ENCODE measurements around the gene GOLIM4.
"Not testable (repeated sequence)": the region's sequence is repeated elsewhere in the genome, so short reads cannot be mapped to it uniquely, and the experiment has no call there.

Gene GOLIM4

DNA sequence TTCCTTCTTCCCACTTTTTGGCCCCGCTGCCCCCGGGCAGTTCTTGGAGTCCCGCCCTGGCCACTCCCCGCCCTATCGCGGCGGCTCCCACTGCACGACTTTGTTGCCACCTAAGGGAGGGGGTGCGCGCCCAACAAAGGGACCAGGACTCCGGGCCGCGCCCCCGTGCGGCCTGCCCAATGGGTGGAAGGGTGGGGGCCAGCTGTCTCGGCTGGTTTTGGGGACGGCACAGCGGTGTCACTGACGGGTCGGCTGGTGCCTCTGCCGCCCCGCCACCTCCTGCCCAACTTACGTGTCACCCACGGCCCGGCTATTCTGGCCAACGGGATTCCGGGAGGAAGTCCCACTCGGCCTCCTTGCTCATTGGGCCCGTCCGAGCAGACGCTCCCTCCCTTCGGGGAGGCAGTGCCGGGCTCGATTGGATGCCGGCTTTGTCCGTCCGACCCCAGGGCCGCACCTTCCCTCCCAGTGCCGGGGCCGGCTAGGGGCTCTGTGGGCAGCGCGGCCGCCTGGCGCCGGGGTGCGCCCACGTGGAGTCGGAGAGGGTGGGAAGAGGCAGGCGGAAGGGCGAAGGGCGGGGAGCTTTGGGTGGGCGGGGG, at the start of gene GOLIM4:
GOLIM4 (minus strand) TSS at position 314 of the 599 bp plus-strand sequence. CDS start 639 bp downstream, outside the sequence.
- Histone ChIP-seq H3K9me3 (ENCODE audit: control insufficient read depth, insufficient read depth, low read depth, low read length) (no peaks in the 10 kb centered on the region), H3K4me1 (ENCODE audit: control insufficient read depth, insufficient read depth, low read length) (peaks cover 41% of the 10 kb centered on the region), H3K4me3 (ENCODE audit: low read depth, low read length) (peak within 1 kb of the TSS; percentile 90), H3K27me3 (ENCODE audit: control insufficient read depth, insufficient read depth, low read length) (no peaks in the 10 kb centered on the region), H3K36me3 (ENCODE audit: control insufficient read depth, insufficient read depth, low read length) (no peaks in the 10 kb centered on the region), H3K9ac (ENCODE audit: low read length) (peak within 1 kb of the TSS; percentile 87), H3K27ac (ENCODE audit: low read depth, low read length) (peak within 1 kb of the TSS; percentile 70; the same call in 1 of the 2 replicates)

GRCh38 chr3:168141405-168141998, 45.8 kb upstream of the GOLIM4 start:
- Histone ChIP-seq H3K36me3 (ENCODE audit: control insufficient read depth, insufficient read depth, low read length) (no peaks in the 10 kb centered on the region), H3K4me3 (ENCODE audit: low read depth, low read length) (no peak overlapping the region), H3K27me3 (ENCODE audit: control insufficient read depth, insufficient read depth, low read length) (no peaks in the 10 kb centered on the region), H3K9ac (ENCODE audit: low read length) (no peak overlapping the region), H3K27ac (ENCODE audit: low read depth, low read length) (no peak overlapping the region), H3K4me1 (ENCODE audit: control insufficient read depth, insufficient read depth, low read length) (peaks cover 9% of the 10 kb centered on the region; the same call in 1 of the 2 replicates), H3K9me3 (ENCODE audit: control insufficient read depth, insufficient read depth, low read depth, low read length) (no peaks in the 10 kb centered on the region)

DNA sequence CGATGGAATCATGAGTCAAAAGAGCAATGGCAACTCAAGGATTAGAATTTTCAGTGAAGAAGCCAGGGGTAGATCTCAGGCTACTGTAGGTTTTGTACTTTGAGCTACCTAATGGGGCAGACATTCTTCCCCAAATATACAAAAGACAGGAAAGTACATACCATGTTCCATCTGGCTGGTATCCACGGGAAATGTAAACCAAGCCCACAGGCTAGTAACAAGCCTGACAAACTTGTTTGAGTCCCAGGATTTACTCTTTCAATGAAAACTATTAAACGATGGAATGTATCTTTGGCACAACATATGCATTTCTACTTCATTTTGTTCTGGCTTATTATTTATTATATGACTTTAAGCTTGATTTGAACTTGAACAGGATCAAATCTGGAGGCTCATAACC, 44.2 kb upstream of the GOLIM4 start:
- no peak overlapping the region for H3K4me3 ChIP-seq (ENCODE audit: low read depth, low read length)
- no peaks in the 10 kb centered on the region for H3K9me3 ChIP-seq (ENCODE audit: control insufficient read depth, insufficient read depth, low read depth, low read length)
- H3K36me3 ChIP-seq (ENCODE audit: control insufficient read depth, insufficient read depth, low read length), result no peaks in the 10 kb centered on the region
- H3K27me3 ChIP-seq (ENCODE audit: control insufficient read depth, insufficient read depth, low read length), result no peaks in the 10 kb centered on the region
- no peak overlapping the region for H3K9ac ChIP-seq (ENCODE audit: low read length)
- H3K4me1 ChIP-seq (ENCODE audit: control insufficient read depth, insufficient read depth, low read length), result peaks cover 9% of the 10 kb centered on the region; the same call in 1 of the 2 replicates
- H3K27ac ChIP-seq (ENCODE audit: low read depth, low read length), result no peak overlapping the region

DNA sequence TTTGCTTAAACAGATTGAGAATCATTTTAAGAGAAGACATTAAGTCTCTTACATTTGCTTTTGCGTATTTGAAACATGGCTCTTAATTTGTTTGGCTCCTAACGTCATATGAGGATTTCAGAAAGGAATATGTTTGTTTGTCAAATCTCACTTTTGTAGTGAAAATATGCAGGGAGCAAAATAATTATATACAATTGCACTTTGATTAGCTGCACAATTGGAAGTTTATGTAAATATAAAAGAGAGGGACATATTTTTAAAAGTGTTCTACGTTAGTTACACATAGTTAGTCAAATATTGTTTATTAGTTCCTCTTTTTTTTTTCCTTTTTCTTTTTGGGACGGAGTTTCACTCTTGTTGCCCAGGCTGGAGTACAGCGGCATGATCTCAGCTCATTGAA, 42.7 kb upstream of the GOLIM4 start:
- Histone ChIP-seq H3K27me3 (ENCODE audit: control insufficient read depth, insufficient read depth, low read length) (no peaks in the 10 kb centered on the region), H3K9me3 (ENCODE audit: control insufficient read depth, insufficient read depth, low read depth, low read length) (no peaks in the 10 kb centered on the region), H3K9ac (ENCODE audit: low read length) (no peak overlapping the region), H3K4me3 (ENCODE audit: low read depth, low read length) (no peak overlapping the region), H3K27ac (ENCODE audit: low read depth, low read length) (no peak overlapping the region), H3K4me1 (ENCODE audit: control insufficient read depth, insufficient read depth, low read length) (peaks cover 9% of the 10 kb centered on the region; the same call in 1 of the 2 replicates), H3K36me3 (ENCODE audit: control insufficient read depth, insufficient read depth, low read length) (no peaks in the 10 kb centered on the region)

DNA sequence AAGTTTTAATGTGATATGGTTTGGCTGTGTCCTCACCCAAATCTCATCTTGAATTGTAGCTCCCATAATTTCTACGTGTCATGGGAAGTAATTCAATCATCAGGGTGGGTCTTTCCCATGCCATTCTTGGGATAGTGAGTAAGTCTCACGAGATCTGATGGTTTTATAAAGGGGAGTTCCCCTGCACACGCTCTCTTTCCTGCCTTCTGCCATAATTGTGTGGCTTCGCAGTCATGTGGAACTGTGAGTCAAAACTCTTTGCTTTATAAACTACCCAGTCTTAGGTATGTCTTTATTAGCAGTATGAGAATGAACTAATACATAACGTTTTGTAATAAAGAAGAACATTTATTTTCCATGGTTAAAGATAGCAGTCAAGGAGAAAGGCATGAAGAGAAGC, 39.2 kb upstream of the GOLIM4 start:
- H3K36me3 ChIP-seq (ENCODE audit: control insufficient read depth, insufficient read depth, low read length), result no peaks in the 10 kb centered on the region
- no peaks in the 10 kb centered on the region for H3K27me3 ChIP-seq (ENCODE audit: control insufficient read depth, insufficient read depth, low read length)
- no peak overlapping the region for H3K9ac ChIP-seq (ENCODE audit: low read length)
- H3K9me3 ChIP-seq (ENCODE audit: control insufficient read depth, insufficient read depth, low read depth, low read length), result no peaks in the 10 kb centered on the region
- H3K4me1 ChIP-seq (ENCODE audit: control insufficient read depth, insufficient read depth, low read length), result no peaks in the 10 kb centered on the region
- no peak overlapping the region for H3K27ac ChIP-seq (ENCODE audit: low read depth, low read length)
- H3K4me3 ChIP-seq (ENCODE audit: low read depth, low read length), result no peak overlapping the region

GRCh38 chr3:168130250-168130649, 34.5 kb upstream of the GOLIM4 start:
- peaks cover 15% of the 10 kb centered on the region for H3K9me3 ChIP-seq (ENCODE audit: control insufficient read depth, insufficient read depth, low read depth, low read length)
- not testable (repeated sequence) for H3K27ac ChIP-seq (ENCODE audit: low read depth, low read length); H3K9ac ChIP-seq (ENCODE audit: low read length); H3K4me1 ChIP-seq (ENCODE audit: control insufficient read depth, insufficient read depth, low read length); H3K27me3 ChIP-seq (ENCODE audit: control insufficient read depth, insufficient read depth, low read length); H3K36me3 ChIP-seq (ENCODE audit: control insufficient read depth, insufficient read depth, low read length); H3K4me3 ChIP-seq (ENCODE audit: low read depth, low read length)

GRCh38 chr3:168128463-168128862, 32.7 kb upstream of the GOLIM4 start:
- H3K27me3 ChIP-seq (ENCODE audit: control insufficient read depth, insufficient read depth, low read length); H3K9ac ChIP-seq (ENCODE audit: low read length); H3K4me3 ChIP-seq (ENCODE audit: low read depth, low read length); H3K27ac ChIP-seq (ENCODE audit: low read depth, low read length); H3K36me3 ChIP-seq (ENCODE audit: control insufficient read depth, insufficient read depth, low read length); H3K4me1 ChIP-seq (ENCODE audit: control insufficient read depth, insufficient read depth, low read length): not testable (repeated sequence)
- H3K9me3 ChIP-seq (ENCODE audit: control insufficient read depth, insufficient read depth, low read depth, low read length), result peaks cover 15% of the 10 kb centered on the region

DNA sequence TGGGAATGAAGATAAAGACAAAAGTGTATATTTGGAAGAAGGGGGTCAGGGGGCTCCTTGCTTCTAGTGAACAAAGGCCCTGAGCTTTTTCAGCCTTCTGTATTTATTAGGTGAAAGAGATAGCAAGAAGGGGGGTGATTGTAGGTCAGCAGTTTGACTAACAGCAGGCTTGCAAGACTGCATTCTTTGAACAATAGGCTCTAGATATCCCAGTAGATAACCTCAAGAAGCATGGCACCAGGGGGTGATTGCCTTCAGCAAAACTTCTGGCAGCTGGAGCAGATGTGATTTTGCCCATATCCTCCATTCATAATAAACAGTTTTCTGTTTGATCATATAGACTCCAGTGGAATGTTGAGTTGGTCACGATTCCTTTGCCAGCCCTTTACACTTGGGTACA, 31.7 kb upstream of the GOLIM4 start:
- H3K9ac ChIP-seq (ENCODE audit: low read length), result no peak overlapping the region
- no peaks in the 10 kb centered on the region for H3K27me3 ChIP-seq (ENCODE audit: control insufficient read depth, insufficient read depth, low read length)
- H3K4me3 ChIP-seq (ENCODE audit: low read depth, low read length), result no peak overlapping the region
- H3K36me3 ChIP-seq (ENCODE audit: control insufficient read depth, insufficient read depth, low read length), result no peaks in the 10 kb centered on the region
- peaks cover 15% of the 10 kb centered on the region for H3K9me3 ChIP-seq (ENCODE audit: control insufficient read depth, insufficient read depth, low read depth, low read length)
- no peaks in the 10 kb centered on the region for H3K4me1 ChIP-seq (ENCODE audit: control insufficient read depth, insufficient read depth, low read length)
- H3K27ac ChIP-seq (ENCODE audit: low read depth, low read length), result no peak overlapping the region

DNA sequence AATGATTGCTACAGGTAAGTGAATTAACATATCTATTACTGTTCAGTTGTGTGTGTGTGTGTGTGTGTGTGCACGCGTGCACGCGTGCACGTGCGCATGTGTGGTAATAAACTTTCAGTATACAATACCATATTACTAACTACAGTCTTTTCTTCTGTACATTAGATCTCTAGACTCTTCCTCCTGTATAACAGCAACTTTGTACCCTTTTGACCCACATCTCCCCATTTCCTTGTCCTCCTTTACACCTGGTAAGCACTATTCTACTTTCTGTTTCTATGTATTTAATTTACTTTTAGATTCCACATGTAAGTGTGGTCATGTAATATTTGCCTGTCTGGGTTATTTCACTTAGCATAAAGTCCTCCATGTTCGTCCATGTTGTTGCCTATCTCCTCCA, 29.1 kb upstream of the GOLIM4 start:
- no peaks in the 10 kb centered on the region for H3K36me3 ChIP-seq (ENCODE audit: control insufficient read depth, insufficient read depth, low read length)
- no peak overlapping the region for H3K4me3 ChIP-seq (ENCODE audit: low read depth, low read length)
- no peak overlapping the region for H3K27ac ChIP-seq (ENCODE audit: low read depth, low read length)
- no peaks in the 10 kb centered on the region for H3K4me1 ChIP-seq (ENCODE audit: control insufficient read depth, insufficient read depth, low read length)
- no peak overlapping the region for H3K9ac ChIP-seq (ENCODE audit: low read length)
- H3K27me3 ChIP-seq (ENCODE audit: control insufficient read depth, insufficient read depth, low read length), result no peaks in the 10 kb centered on the region
- H3K9me3 ChIP-seq (ENCODE audit: control insufficient read depth, insufficient read depth, low read depth, low read length), result peaks cover 15% of the 10 kb centered on the region

DNA sequence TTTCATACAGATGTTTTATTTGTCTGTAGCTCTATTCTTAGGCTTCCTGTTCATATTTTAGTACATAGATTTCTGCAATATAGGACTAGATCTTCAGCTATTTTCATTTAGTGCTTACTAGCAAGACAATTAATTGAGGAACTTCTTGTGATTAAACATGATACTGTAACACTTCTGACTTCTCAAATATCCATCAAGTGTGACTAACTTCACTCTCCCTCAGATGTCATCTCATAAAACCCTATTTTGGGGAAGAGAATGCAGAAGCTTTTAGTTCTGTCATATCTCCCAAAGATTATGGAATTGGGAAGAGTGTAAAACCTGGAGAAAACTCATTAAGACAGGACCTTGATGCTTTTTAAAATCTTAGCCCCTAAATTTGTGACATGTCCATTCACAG, 28.6 kb upstream of the GOLIM4 start:
- H3K9ac ChIP-seq (ENCODE audit: low read length), result no peak overlapping the region
- H3K27me3 ChIP-seq (ENCODE audit: control insufficient read depth, insufficient read depth, low read length), result no peaks in the 10 kb centered on the region
- no peaks in the 10 kb centered on the region for H3K36me3 ChIP-seq (ENCODE audit: control insufficient read depth, insufficient read depth, low read length)
- H3K4me3 ChIP-seq (ENCODE audit: low read depth, low read length), result no peak overlapping the region
- H3K9me3 ChIP-seq (ENCODE audit: control insufficient read depth, insufficient read depth, low read depth, low read length), result peaks cover 15% of the 10 kb centered on the region
- H3K27ac ChIP-seq (ENCODE audit: low read depth, low read length), result no peak overlapping the region
- H3K4me1 ChIP-seq (ENCODE audit: control insufficient read depth, insufficient read depth, low read length), result no peaks in the 10 kb centered on the region

DNA sequence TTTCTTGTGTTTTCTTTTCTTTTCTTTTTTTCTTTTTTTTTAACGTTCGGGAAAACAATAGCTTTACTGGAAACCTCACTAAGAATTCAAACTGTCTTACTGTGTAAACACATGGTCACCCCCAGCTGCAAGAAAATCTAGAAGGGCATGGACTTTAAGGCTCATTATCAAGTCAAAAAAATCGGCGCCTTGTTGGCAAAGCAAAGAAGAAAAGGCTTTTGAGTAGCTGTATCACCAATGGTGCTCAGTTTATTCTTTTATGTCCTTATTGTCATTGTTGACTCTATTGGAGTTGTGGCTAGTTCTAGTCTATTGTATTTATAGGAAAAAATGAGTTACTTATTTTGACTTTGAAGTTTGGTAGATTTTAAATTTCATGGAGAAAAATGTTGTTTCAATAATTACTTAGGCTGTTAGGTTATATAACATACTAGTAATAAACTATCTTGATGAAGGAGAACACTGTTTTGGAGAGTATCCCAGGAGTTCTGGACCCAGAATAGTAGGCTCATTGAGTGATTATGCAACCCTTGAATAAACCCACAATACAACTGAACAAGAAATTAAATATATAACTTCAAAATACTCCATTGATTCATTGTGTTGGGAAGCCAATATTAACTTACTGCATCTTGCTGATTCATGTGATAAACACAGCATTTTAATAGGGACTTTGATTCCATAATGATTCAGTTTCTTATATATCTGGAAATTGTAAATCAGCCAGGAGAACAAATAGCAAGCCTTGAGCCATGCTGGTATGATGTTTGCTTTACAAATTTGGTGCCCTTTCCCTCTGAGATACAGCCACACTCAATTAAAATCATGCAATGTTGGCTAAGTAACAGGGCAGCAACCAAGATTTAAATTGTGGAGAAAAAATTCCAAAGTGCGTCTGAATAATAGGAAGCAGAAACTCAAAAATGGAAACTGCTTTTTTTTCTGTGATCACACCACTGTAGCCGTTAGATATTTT, 27.8 kb upstream of the GOLIM4 start:
- no peaks in the 10 kb centered on the region for H3K4me1 ChIP-seq (ENCODE audit: control insufficient read depth, insufficient read depth, low read length)
- H3K9ac ChIP-seq (ENCODE audit: low read length), result no peak overlapping the region
- H3K27me3 ChIP-seq (ENCODE audit: control insufficient read depth, insufficient read depth, low read length), result no peaks in the 10 kb centered on the region
- no peaks in the 10 kb centered on the region for H3K36me3 ChIP-seq (ENCODE audit: control insufficient read depth, insufficient read depth, low read length)
- no peak overlapping the region for H3K4me3 ChIP-seq (ENCODE audit: low read depth, low read length)
- no peak overlapping the region for H3K27ac ChIP-seq (ENCODE audit: low read depth, low read length)
- peaks cover 11% of the 10 kb centered on the region for H3K9me3 ChIP-seq (ENCODE audit: control insufficient read depth, insufficient read depth, low read depth, low read length)

Measured in HUES6 (cell line).